LHCN-M2 (cell line): Measurements from ENCODE around the gene OSER1. TPM values are rescaled to one million over a fixed set of nuclear protein-coding genes. Genes with fewer than 3 reads are reported as not detected.

Experiments used
- total RNA-seq: library from RNA; depleted of rRNA; stranded (reverse); fragments of >200 nt; gene quantifications from 2 replicates; pipeline ENCODE4 v1.2.3, GENCODE V29; 2014; rRNA removed

The OSER1 gene
- total RNA-seq, 1 experiment from 2014 or later = 35.5 TPM

Other genes with a start within 250 kb of the OSER1 start
- 24.4 and 31.8 TPM in 2 replicates for gene JPH2, start 23.6 kb downstream of the OSER1 start, total RNA-seq
- 0.13 TPM in 1 of 2 replicates, not detected in the other for gene GDAP1L1, start 36.5 kb upstream of the OSER1 start, total RNA-seq
- 6.8 and 7.3 TPM in 2 replicates for gene FITM2, start 100.4 kb upstream of the OSER1 start, total RNA-seq
- gene R3HDML, start 126.3 kb upstream of the OSER1 start, total RNA-seq = not detected in 2 replicates
- not detected in 2 replicates for gene HNF4A, start 144.9 kb upstream of the OSER1 start, total RNA-seq